Measurements from ENCODE around the gene RECK.

Gene RECK

DNA sequence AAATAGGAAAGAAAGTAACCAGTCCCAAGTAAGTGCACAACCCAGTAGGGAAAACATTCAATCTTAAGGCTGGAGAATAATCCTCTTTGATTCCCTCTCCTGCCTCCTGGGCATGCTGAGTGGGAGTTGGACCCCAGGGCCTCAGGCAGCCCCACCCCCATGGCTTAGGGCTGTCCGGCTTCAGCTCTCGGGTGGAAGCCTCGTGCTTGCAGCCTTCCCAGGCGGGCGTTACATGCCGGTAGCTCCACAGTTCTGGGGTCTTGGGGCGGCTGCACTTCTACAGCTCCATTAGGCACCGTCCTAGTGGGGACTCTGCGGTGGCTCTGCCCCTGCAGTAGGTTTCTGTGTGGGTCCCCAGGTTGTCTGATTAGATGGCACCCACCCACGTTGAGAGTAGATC lies 109.9 kb downstream of the RECK start:
- H3K4me3 ChIP-seq (ENCODE audit: low read depth, low read length) = no peak overlapping the region
- no peak for DNase-seq (ENCODE audit: low read depth)
- no peak for TF ChIP-seq CTCF (IDR thresholded peaks at IDR 0.05; ENCODE audit: control insufficient read depth, extremely low read depth, insufficient read depth)

DNA sequence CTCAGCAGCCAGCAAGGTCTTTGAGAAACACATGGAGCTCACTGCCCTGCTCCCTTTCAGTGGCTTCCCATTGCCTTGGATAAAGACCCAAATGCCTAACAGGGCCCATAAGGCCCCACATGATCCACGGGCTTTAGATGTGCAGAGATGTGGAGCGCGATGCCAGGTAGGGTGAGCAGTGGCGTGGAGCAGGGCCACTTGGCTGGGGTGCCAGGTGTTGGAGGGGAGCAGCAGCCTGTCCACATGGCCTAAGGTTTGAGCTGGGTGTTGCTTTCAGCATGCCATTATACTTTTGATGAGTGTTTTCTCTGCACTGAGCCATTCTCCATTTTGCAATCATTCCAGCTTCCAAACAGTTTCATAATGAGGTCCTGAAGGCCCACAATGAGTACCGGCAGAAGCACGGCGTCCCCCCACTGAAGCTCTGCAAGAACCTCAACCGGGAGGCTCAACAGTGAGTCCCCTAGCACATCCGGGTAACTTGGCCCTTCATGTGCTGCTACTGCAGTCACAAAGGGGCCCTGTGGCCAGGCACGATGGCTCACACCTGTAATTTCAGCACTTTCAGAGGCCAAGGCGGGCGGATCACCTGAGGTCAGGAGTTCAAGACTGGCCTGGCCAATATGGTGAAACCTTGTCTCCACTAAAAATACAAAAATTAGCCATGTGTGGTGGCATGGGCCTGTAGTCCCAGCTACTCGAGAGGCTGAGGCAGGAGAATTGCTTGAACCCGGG lies 110.9 kb downstream of the RECK start:
- no peak for TF ChIP-seq CTCF (IDR thresholded peaks at IDR 0.05; ENCODE audit: control insufficient read depth, extremely low read depth, insufficient read depth)
- no peak for DNase-seq (ENCODE audit: low read depth)
- H3K4me3 ChIP-seq (ENCODE audit: low read depth, low read length) = no peak overlapping the region

DNA sequence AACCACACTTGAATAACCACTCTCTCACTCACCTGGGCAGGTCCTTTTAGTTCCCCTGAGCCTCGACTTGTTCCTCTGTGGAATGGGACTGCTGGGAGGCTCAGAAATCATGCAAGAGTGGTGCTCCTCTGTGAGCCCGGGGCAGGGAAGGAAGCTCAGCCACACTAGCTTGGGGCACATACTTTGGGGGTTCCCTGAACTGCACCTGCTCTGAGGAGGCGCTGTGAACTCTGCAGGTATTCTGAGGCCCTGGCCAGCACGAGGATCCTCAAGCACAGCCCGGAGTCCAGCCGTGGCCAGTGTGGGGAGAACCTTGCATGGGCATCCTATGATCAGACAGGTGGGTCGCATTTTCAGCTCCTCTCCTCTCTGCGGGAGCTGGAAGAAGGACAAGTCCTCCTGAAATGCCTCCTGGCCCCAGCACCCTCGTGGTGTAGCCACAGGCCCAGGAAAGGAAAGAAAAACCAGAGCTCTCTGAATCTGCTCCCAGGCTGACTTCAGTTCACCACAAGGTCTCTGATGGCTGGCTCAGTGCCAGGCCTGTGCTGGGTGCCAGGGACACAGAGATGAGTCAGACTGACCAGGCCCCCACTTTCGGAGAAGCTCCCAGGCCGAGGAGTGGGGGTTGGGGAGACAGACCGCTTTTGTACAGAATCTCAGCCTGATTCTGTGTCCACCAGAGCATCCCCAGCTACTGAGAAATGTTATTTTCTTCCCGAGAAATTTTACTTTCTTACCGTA lies 111.8 kb downstream of the RECK start:
- no peak for TF ChIP-seq CTCF (IDR thresholded peaks at IDR 0.05; ENCODE audit: control insufficient read depth, extremely low read depth, insufficient read depth)
- DNase-seq (ENCODE audit: low read depth) = no peak
- H3K4me3 ChIP-seq (ENCODE audit: low read depth, low read length) = no peak overlapping the region

DNA sequence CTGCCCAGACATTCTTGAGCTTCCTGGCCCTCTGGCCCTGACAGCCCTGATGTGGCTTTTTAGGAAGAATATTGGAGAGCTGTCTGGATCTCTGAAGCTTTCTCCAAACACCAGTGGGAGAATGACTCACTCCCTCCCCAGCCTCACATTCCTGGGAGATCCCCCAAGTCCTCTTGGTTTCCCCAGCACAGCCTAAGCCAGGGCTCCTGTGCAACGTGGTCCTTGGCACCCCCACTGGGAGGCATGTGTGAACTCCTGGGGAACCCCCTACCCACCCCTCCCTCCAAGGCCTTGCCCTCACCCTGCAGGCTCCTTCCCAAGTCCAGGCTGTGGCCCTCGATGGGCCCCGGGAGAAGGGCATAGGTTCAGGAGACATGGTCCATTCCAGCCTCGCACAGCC lies 112.5 kb downstream of the RECK start:
- no peak for TF ChIP-seq CTCF (IDR thresholded peaks at IDR 0.05; ENCODE audit: control insufficient read depth, extremely low read depth, insufficient read depth)
- DNase-seq (ENCODE audit: low read depth) = no peak
- H3K4me3 ChIP-seq (ENCODE audit: low read depth, low read length) = no peak overlapping the region

GRCh38 chr9:36150574-36151315 lies 114.0 kb downstream of the RECK start:
- no peak for TF ChIP-seq CTCF (IDR thresholded peaks at IDR 0.05; ENCODE audit: control insufficient read depth, extremely low read depth, insufficient read depth)
- no peak for DNase-seq (ENCODE audit: low read depth)
- no peak overlapping the region for H3K4me3 ChIP-seq (ENCODE audit: low read depth, low read length)

- no peak for TF ChIP-seq CTCF (IDR thresholded peaks at IDR 0.05; ENCODE audit: control insufficient read depth, extremely low read depth, insufficient read depth)
- DNase-seq (ENCODE audit: low read depth) = no peak
- H3K4me3 ChIP-seq (ENCODE audit: low read depth, low read length) = no peak overlapping the region
Measured at GRCh38 chr9:36151316-36152210, 114.8 kb downstream of the RECK start.

Data from LNCaP clone FGC (cell line).